GM10248 (cell line): ENCODE measurements around the gene PIEZO2.

ENCODE experiments used
- CTCF ChIA-PET: fragments of 300-600 bp; sonication (Branson Sonifier 250); formaldehyde crosslinking; extraction: SDS; loops from one replicate; lab custom pipeline; 2021; ENCODE audit warnings: antibody characterized with exemption; lab: Yijun Ruan, JAX
- POLR2A ChIA-PET: fragments of 350-650 bp; sonication (Branson Sonifier 250); formaldehyde crosslinking; extraction: SDS; loops from one replicate; lab custom pipeline; 2020; ENCODE audit warnings: antibody characterized with exemption; lab: Yijun Ruan, JAX
- DNase-seq: peaks from one replicate; pipeline ENCODE4 v3.0.0; 2012; ENCODE audit errors: extremely low spot score
- TF ChIP-seq, protein P1 (sequence below): IDR thresholded peaks from 2 replicates; pipeline ENCODE4 v1.5.1; 2012; ENCODE audit warnings: mild to moderate bottlenecking, low read depth; ENCODE audit errors: extremely low read depth, missing control alignments, control extremely low read depth

The PIEZO2 gene

DNA sequence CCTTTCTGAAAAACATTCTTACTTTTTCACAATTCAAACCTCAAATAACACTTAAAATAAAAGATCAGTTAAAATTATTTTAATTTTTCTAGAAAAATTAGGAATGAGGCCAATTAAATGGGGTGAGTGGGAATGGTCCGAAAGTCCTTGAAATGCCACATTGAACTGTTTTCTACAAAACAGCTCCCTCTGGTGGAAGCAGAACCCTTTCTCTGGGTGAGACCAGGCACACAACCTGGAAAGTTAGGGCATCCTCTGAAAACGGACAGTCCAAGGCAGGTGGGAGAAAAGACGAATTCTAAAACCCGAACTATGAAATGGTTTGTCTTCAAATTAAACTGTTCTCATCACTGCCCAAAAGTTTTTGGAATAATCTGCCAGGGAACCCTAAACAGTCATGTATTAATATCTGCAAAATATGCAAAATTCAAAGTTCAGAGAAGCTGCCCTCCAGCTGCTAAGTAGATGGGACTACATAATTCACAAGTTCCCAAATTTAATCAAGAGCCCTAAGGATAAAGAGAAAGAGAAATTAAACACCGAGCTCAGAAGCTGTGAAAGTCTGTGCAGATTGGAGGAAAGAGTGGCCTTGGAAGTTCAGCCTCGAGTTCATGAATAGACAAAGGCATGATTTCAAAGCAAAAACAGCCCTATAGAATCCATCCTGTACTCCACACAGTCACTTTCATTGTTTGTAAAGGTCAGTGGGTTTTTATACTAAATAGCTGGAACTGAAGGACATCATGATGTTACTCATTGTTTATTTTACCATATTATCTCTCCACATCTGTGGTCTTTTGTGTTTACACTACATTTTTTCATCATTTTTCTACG lies 108.3 kb downstream of the PIEZO2 start:
- CTCF ChIA-PET = interaction anchor here (0.8 to 7.5 kb wide), 50 partner anchors 9 to 284 kb away, joined by 3 to 118 read pairs (median 5); no protein-coding TSS in a partner anchor
- peak; percentile 50 for DNase-seq
- TF ChIP-seq, protein P1, sequence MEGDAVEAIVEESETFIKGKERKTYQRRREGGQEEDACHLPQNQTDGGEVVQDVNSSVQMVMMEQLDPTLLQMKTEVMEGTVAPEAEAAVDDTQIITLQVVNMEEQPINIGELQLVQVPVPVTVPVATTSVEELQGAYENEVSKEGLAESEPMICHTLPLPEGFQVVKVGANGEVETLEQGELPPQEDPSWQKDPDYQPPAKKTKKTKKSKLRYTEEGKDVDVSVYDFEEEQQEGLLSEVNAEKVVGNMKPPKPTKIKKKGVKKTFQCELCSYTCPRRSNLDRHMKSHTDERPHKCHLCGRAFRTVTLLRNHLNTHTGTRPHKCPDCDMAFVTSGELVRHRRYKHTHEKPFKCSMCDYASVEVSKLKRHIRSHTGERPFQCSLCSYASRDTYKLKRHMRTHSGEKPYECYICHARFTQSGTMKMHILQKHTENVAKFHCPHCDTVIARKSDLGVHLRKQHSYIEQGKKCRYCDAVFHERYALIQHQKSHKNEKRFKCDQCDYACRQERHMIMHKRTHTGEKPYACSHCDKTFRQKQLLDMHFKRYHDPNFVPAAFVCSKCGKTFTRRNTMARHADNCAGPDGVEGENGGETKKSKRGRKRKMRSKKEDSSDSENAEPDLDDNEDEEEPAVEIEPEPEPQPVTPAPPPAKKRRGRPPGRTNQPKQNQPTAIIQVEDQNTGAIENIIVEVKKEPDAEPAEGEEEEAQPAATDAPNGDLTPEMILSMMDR = peak; percentile 77
- POLR2A ChIA-PET = interaction anchor here (1.3 kb wide), 1 partner anchor 89 kb away, joined by 4 read pairs; no protein-coding TSS in a partner anchor

DNA sequence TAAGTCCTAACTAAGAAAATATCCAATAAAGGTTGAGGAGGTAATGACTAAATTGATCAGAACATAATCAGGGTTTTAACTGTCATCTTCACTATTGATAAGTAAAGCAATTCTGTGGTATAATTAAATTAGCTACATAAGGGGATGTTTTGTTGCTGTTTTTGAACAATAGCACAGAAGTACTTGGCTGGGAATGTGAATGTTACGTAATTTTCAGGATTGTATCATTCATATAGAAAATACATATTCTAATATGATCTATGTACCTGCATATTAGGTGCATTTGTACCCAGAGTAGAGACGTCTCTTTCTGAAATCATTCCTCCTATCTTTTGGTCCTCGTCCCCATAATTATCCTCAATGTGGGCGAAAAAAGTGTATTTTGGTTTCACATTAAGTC lies 109.0 kb downstream of the PIEZO2 start:
- CTCF ChIA-PET = interaction anchor here (0.8 to 7.5 kb wide), 44 partner anchors 10 to 284 kb away, joined by 3 to 118 read pairs (median 6); no protein-coding TSS in a partner anchor
- POLR2A ChIA-PET = no interaction called here
- TF ChIP-seq, protein P1 = no peak
- DNase-seq = no peak

DNA sequence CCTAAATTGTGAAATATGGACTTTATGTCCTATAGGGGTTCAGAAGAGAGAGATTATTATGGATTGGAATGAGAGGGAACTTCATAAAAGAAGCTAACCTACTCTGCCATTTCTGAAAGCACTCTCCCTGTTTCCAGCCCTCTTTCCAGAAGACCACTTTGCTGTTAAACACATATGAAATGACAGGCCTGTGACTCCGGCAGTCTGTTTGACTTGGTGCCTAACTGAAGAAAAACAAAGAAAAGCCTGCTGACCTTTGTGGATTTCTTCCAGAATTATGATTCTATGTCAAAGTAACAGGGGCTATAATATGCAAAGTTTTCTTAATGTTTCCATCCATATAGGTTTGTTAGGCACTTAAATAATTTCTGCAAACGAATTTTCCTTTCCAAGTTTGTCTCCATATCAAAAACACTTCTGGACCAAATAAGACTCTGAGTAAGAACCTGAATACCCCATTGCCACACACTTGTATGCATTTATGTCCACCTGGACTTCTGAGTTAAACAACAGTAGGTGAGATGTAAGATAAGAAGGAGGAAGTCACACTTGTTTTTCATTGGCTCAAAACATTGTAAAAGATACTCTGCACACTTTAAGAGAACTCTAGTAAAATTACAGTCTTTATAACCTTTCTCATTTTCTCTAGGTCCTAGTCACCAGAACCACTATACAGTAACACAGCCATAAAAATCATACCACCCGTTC lies 111.7 kb downstream of the PIEZO2 start:
- DNase-seq = no peak
- POLR2A ChIA-PET = interaction anchor here (0.6 kb wide), 1 partner anchor 181 kb away, joined by 4 read pairs; no protein-coding TSS in a partner anchor
- TF ChIP-seq, protein P1 = no peak
- CTCF ChIA-PET = interaction anchor here (0.7 to 7.5 kb wide), 9 partner anchors 9 to 250 kb away, joined by 3 to 118 read pairs (median 3); no protein-coding TSS in a partner anchor

DNA sequence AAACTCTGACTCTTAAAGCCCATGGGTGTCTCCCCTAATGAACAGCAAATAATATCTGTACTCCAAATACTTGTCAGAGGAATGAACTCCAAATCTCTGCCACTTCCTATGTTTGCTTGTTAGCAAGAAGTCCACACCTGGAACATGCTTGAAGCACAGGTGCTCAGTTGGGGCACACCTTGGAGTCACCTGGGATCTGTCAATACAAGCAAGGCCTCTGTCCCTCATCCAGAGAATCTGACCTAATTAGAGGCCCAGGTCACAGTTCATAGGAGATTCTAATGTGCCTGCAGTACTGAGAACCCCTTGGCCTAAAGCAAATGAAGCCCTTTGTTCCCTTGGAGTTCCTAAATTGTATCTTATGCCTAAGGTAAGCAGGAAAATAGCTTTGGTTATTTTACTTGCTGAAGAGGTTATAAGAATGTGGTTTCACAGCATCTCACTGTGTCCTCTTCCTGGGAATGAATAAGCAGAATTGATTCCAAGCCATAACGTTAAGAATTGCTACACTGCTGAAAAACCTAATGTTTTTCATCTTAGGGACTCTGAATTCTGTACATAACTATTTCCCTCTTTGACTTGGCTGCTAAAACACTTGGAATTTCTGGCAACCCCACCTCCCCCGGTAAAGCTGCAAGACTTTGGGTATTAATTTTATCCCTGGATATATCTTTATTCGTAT lies 113.4 kb downstream of the PIEZO2 start:
- ChIA-PET POLR2A (no interaction called here), CTCF (interaction anchor here (1.4 to 2.8 kb wide), 2 partner anchors 14 to 184 kb away, joined by 4 to 12 read pairs; no protein-coding TSS in a partner anchor)
- TF ChIP-seq, protein P1 = no peak
- no peak for DNase-seq

DNA sequence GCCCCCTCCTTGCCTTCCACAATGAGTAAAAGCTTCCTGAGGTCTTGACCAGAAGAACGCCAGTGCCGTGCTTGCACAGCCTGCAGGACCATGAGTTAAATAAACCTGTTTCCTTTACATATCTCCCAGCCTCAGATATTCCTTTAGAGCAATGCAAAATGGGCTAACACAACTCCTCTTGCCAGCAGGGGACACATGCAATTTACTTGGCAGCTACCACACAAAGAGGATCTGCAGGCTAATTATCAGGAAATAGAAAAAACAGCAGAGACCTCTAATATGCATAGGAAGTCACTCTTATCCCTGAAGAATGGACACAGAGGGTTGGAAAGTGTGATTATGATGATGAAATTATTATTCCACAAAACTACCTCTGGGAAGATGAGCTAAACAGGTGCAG lies 114.0 kb downstream of the PIEZO2 start:
- CTCF ChIA-PET = interaction anchor here (0.8 to 2.8 kb wide), 3 partner anchors 14 to 184 kb away, joined by 3 to 12 read pairs (median 4); no protein-coding TSS in a partner anchor
- TF ChIP-seq, protein P1 = no peak
- no peak for DNase-seq
- POLR2A ChIA-PET = interaction anchor here (0.6 kb wide), 1 partner anchor 157 kb away, joined by 4 read pairs; no protein-coding TSS in a partner anchor

DNA sequence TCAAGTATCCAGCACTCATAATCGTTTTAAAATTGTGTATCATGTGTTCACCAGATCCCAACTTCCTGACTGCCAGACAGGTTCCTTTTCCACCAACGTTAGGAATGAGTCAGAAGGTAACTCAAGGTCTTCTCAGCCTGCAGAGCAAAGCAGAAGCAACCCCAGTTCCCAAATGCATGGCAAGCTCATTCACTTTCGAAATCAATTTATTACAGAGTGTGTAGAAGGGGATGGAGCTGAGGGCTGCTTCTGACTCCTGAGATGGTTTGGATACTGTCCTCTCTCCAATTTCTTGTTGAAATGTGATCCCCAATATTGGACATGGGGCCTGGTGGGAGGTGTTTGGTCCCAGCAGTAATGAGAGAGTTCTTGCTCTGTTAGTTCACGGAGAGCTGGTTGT lies 114.5 kb downstream of the PIEZO2 start:
- CTCF ChIA-PET = interaction anchor here (0.8 to 2.8 kb wide), 3 partner anchors 15 to 183 kb away, joined by 3 to 12 read pairs (median 4); no protein-coding TSS in a partner anchor

More for the DNA sequence above, 114.5 kb downstream of the PIEZO2 start:
- no peak for DNase-seq
- TF ChIP-seq, protein P1 = no peak
- POLR2A ChIA-PET = interaction anchor here (0.6 kb wide), 1 partner anchor 157 kb away, joined by 4 read pairs; no protein-coding TSS in a partner anchor
